ENCODE measurements around the gene COQ8A. TPM values are rescaled to one million over a fixed set of nuclear protein-coding genes. Genes with fewer than 3 reads are reported as not detected.
"Not testable (repeated sequence)": the region's sequence is repeated elsewhere in the genome, so short reads cannot be mapped to it uniquely, and the experiment has no call there.

The COQ8A gene
- total RNA-seq, 1 experiment from 2014 or later: 39.4 TPM

- TF ChIP-seq ZNF281 (CRISPR knock-in tag; IDR thresholded peaks at IDR 0.05): no peak
- no peak for TF ChIP-seq NFATC4 (CRISPR knock-in tag; IDR thresholded peaks at IDR 0.05)
- no peak for TF ChIP-seq ESRRA (CRISPR knock-in tag; IDR thresholded peaks at IDR 0.05; ENCODE audit: borderline replicate concordance)
- no peak for TF ChIP-seq FOXK1 (CRISPR knock-in tag; IDR thresholded peaks at IDR 0.05)
- no peak for TF ChIP-seq TEAD4 (CRISPR knock-in tag; IDR thresholded peaks at IDR 0.05)
- TF ChIP-seq ZBTB21 (CRISPR knock-in tag; IDR thresholded peaks at IDR 0.05; ENCODE audit: borderline replicate concordance): no peak
- no peak for TF ChIP-seq HMGA2 (CRISPR knock-in tag; IDR thresholded peaks at IDR 0.05)
- TF ChIP-seq OVOL2 (CRISPR knock-in tag; IDR thresholded peaks at IDR 0.05; ENCODE audit: borderline replicate concordance): no peak
- TF ChIP-seq ZNF317 (CRISPR knock-in tag; IDR thresholded peaks at IDR 0.05; ENCODE audit: borderline replicate concordance, low read depth): no peak
- no peak for TF ChIP-seq SMAD4 (CRISPR knock-in tag; IDR thresholded peaks at IDR 0.05)
- TF ChIP-seq GRHL2 (CRISPR knock-in tag; IDR thresholded peaks at IDR 0.05; ENCODE audit: insufficient replicate concordance, severe bottlenecking): no peak
- no peak for TF ChIP-seq ZNF396 (CRISPR knock-in tag; IDR thresholded peaks at IDR 0.05; ENCODE audit: borderline replicate concordance)
These were observed 54.7 kb downstream of the COQ8A start (continued) for GRCh38 chr1:226994586-226995364.

- DNase-seq (ENCODE audit: low spot score) (no peak), ATAC-seq (peak; percentile 46)
- Mint-ChIP-seq H3K4me1 (peaks cover 25% of the 10 kb centered on the region), H3K4me3 (no peak overlapping the region), H3K36me3 (peaks cover 8% of the 10 kb centered on the region; the same call in 1 of the 2 replicates), H3K27me3 (ENCODE audit: low read depth) (no peaks in the 10 kb centered on the region), H3K27ac (peak overlapping the region; percentile 65; the same call in 1 of the 2 replicates), H3K9me3 (no peaks in the 10 kb centered on the region)
- TF ChIP-seq ZNF317 (CRISPR knock-in tag; IDR thresholded peaks at IDR 0.05; ENCODE audit: borderline replicate concordance, low read depth) (peak; percentile 54; the same call in 1 of the 2 replicates), ZNF396 (CRISPR knock-in tag; IDR thresholded peaks at IDR 0.05; ENCODE audit: borderline replicate concordance) (no peak)
- POLR2A ChIA-PET: no interaction called here
- CTCF ChIA-PET: interaction anchor here (0.7 to 1.5 kb wide), 5 partner anchors 10 to 453 kb away, joined by 3 read pairs; no protein-coding TSS in a partner anchor
These were observed 55.6 kb downstream of the COQ8A start for GRCh38 chr1:226995365-226996332.

GRCh38 chr1:226999579-226999978 lies 59.5 kb downstream of the COQ8A start:
- ATAC-seq, POLR2A ChIA-PET: not testable (repeated sequence)

GRCh38 chr1:227002531-227003049 lies 62.5 kb downstream of the COQ8A start:
- POLR2A ChIA-PET: no interaction called here
- H3K4me1 Mint-ChIP-seq: no peaks in the 10 kb centered on the region
- TF ChIP-seq ATF6 (CRISPR knock-in tag; IDR thresholded peaks at IDR 0.05) (no peak), NFE2L1 (CRISPR knock-in tag; IDR thresholded peaks at IDR 0.05) (no peak), NR1H2 (CRISPR knock-in tag; IDR thresholded peaks at IDR 0.05) (no peak), OVOL2 (CRISPR knock-in tag; IDR thresholded peaks at IDR 0.05; ENCODE audit: borderline replicate concordance) (no peak)
- TF ChIP-seq, protein P1, sequence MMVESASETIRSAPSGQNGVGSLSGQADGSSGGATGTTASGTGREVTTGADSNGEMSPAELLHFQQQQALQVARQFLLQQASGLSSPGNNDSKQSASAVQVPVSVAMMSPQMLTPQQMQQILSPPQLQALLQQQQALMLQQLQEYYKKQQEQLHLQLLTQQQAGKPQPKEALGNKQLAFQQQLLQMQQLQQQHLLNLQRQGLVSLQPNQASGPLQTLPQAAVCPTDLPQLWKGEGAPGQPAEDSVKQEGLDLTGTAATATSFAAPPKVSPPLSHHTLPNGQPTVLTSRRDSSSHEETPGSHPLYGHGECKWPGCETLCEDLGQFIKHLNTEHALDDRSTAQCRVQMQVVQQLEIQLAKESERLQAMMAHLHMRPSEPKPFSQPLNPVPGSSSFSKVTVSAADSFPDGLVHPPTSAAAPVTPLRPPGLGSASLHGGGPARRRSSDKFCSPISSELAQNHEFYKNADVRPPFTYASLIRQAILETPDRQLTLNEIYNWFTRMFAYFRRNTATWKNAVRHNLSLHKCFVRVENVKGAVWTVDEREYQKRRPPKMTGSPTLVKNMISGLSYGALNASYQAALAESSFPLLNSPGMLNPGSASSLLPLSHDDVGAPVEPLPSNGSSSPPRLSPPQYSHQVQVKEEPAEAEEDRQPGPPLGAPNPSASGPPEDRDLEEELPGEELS (CRISPR knock-in tag; IDR thresholded peaks at IDR 0.05): no peak
- TF ChIP-seq, protein P2, sequence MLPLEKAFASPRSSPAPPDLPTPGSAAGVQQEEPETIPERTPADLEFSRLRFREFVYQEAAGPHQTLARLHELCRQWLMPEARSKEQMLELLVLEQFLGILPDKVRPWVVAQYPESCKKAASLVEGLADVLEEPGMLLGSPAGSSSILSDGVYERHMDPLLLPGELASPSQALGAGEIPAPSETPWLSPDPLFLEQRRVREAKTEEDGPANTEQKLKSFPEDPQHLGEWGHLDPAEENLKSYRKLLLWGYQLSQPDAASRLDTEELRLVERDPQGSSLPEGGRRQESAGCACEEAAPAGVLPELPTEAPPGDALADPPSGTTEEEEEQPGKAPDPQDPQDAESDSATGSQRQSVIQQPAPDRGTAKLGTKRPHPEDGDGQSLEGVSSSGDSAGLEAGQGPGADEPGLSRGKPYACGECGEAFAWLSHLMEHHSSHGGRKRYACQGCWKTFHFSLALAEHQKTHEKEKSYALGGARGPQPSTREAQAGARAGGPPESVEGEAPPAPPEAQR (CRISPR knock-in tag; IDR thresholded peaks at IDR 0.05): no peak

More at GRCh38 chr1:226999579-226999978, 59.5 kb downstream of the COQ8A start:
- DNase-seq (ENCODE audit: low spot score); H3K27ac Mint-ChIP-seq; H3K9me3 Mint-ChIP-seq; H3K4me3 Mint-ChIP-seq; H3K27me3 Mint-ChIP-seq (ENCODE audit: low read depth); CTCF ChIA-PET; H3K36me3 Mint-ChIP-seq: not testable (repeated sequence)
- H3K4me1 Mint-ChIP-seq: peaks cover 18% of the 10 kb centered on the region

More at GRCh38 chr1:227002531-227003049, 62.5 kb downstream of the COQ8A start:
- CTCF ChIA-PET: interaction anchor here (1.8 kb wide), 1 partner anchor 10 kb away, joined by 4 read pairs; no protein-coding TSS in a partner anchor
- no peaks in the 10 kb centered on the region for H3K9me3 Mint-ChIP-seq
- no peak overlapping the region for H3K4me3 Mint-ChIP-seq
- no peak for DNase-seq (ENCODE audit: low spot score)
- H3K27me3 Mint-ChIP-seq (ENCODE audit: low read depth): no peaks in the 10 kb centered on the region
- H3K36me3 Mint-ChIP-seq: peaks cover 6% of the 10 kb centered on the region
- H3K27ac Mint-ChIP-seq: no peak overlapping the region
- no peak for ATAC-seq

Data from WTC11 (cell line).